Glomerular visceral epithelial cell (primary cell): ENCODE data around the gene PDE3A.

Experiments used
- DNase-seq: peaks from one replicate; pipeline ENCODE4 v3.0.0-alpha.2; 2016; ENCODE audit errors: extremely low spot score

Gene PDE3A

DNA sequence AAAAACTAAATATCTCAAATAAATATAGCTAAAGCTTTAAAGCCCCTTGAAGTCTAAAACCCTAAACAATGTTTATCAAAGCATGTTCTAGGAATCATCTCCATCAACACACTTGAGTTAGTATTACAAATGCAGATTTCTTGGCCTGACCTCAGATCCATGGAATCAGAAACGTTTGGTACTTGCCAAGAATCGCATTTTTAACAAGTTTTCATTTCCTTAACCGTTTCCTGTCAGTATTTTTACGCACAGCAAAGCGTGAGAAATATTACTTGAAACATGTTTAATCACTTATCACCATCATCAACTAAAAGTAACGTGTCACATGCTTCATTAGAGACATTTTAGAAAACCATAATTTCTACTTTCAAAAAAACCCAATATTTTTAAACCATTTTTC is 336.5 kb downstream of the PDE3A start:
- no peak for DNase-seq

GRCh38 chr12:20711846-20712245 is 343.5 kb downstream of the PDE3A start:
- DNase-seq: no peak

DNA sequence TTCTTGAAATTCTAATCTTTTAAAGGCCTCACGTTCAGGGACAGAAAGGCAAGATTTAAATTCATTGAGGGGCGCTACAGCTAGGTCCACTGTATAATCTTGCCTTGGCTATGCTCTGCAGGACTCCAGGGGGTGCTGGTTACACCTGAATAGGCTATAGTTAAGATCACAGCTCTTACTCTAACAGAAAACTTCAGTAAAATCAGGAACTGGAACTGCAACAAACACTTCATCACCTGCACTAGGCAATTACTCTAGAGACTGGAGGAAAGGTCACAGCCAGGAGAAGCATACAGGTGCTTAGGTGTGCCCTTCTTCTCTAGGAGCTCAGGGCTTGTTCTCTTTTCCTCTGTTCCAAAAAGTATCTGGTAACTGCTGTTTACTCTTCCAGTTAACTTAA is 347.7 kb downstream of the PDE3A start:
- DNase-seq: no peak

- DNase-seq: no peak
Observed at GRCh38 chr12:20716985-20717384, 348.6 kb downstream of the PDE3A start.

- DNase-seq: no peak
Observed at GRCh38 chr12:20718294-20718693, 350.0 kb downstream of the PDE3A start.

DNA sequence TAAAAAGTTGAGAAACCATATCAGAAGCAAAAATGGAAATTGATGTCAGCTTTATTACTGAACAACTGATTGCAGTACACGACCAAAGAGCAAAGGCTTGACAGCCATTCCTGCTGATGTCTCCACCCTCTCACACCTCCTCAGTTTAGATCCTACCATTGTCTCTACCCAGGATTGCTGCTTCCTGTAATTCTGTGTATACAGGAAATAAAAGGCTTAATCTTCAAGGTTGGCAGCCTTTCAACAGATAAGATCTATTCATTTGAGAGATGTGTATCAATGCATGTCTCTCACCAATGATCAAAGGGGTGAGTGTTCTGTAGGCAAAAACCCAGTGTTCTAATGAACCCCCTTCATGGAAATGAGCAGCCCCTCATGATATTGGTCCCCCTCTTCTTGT is 353.8 kb downstream of the PDE3A start:
- DNase-seq: no peak

DNA sequence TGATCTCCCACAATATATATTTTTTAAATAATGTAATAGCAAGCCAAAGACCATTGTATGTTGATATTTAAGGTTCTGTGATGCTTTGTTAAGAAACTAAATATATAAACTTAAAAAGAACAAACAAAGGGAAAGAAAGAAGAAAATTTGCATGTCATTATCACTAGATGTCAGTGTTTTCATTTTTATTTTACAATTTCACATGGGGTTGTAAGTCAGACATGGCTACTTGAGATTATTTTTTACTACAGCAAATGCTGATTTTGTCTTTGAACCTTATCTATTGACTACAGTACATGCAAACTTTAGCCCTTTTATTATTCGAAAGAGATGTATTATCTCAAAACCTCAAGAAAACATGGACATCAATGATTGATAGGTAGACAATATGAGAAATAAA is 362.9 kb downstream of the PDE3A start:
- no peak for DNase-seq
